T-helper 17 cell (primary cell): ENCODE measurements around the gene LMOD2. TPM values are rescaled to one million over a fixed set of nuclear protein-coding genes. Genes with fewer than 3 reads are reported as not detected.

Experiments used
- ATAC-seq: fragments of 150-1000 bp; cut with Tn5 transposase; 2 replicates; pipeline ENCODE4 v1.10.0; 2021; ENCODE audit warnings: mild to moderate bottlenecking, moderate library complexity
- DNase-seq, 3 donors: peaks; one replicate each; pipeline versions ENCODE4 v3.0.0 to v3.0.0-alpha.2; 2020 to 2021
- H3K9me3 ChIP-seq: one replicate; pipeline ENCODE4 v1.7.0; 2013; ENCODE audit warnings: low read length, mild to moderate bottlenecking; ENCODE audit not compliant: control insufficient read depth, poor library complexity, severe bottlenecking
- H3K27ac Mint-ChIP-seq: one replicate; pipeline ENCODE4 v1.8.0; 2022; ENCODE audit warnings: mild to moderate bottlenecking, moderate library complexity, mixed read lengths
- H3K27me3 Mint-ChIP-seq: one replicate; pipeline ENCODE4 v1.8.0; 2022; ENCODE audit warnings: mixed read lengths
- H3K36me3 Mint-ChIP-seq: one replicate; pipeline ENCODE4 v1.8.0; 2022; ENCODE audit warnings: low read depth, mixed read lengths
- H3K4me1 Mint-ChIP-seq: one replicate; pipeline ENCODE4 v1.8.0; 2022; ENCODE audit warnings: mild to moderate bottlenecking, mixed read lengths
- H3K4me3 Mint-ChIP-seq: one replicate; pipeline ENCODE4 v1.8.0; 2022; ENCODE audit warnings: mild to moderate bottlenecking, moderate library complexity, mixed read lengths
- total RNA-seq, 4 donors: library from RNA in 2 of 4; stranded (reverse) in 2 of 4; gene quantifications; one replicate each; pipeline ENCODE4 v1.2.3 and lab custom pipeline; 2022 to 2026

LMOD2 gene
- total RNA-seq, 2 donors from 2014 or later: not detected

GRCh38 chr7:123665157-123665556 is 9.5 kb downstream of the LMOD2 start:
- ATAC-seq (no peak), DNase-seq (no peak)
- no peaks in the 10 kb centered on the region for H3K9me3 ChIP-seq
- Mint-ChIP-seq H3K27ac (no peak overlapping the region), H3K36me3 (peaks cover 3% of the 10 kb centered on the region), H3K4me3 (no peak overlapping the region), H3K4me1 (no peaks in the 10 kb centered on the region), H3K27me3 (peaks cover 39% of the 10 kb centered on the region)

- Mint-ChIP-seq H3K36me3 (peaks cover 3% of the 10 kb centered on the region), H3K27me3 (peaks cover 31% of the 10 kb centered on the region), H3K4me1 (no peaks in the 10 kb centered on the region), H3K27ac (no peak overlapping the region), H3K4me3 (no peak overlapping the region)
- ATAC-seq (no peak), DNase-seq (no peak)
- H3K9me3 ChIP-seq: no peaks in the 10 kb centered on the region
Observed at GRCh38 chr7:123665896-123666295, 10.2 kb downstream of the LMOD2 start.

GRCh38 chr7:123666492-123666891 is 10.8 kb downstream of the LMOD2 start:
- H3K9me3 ChIP-seq: no peaks in the 10 kb centered on the region
- DNase-seq (no peak), ATAC-seq (no peak)
- Mint-ChIP-seq H3K27ac (no peak overlapping the region), H3K4me1 (no peaks in the 10 kb centered on the region), H3K27me3 (peaks cover 26% of the 10 kb centered on the region), H3K4me3 (no peak overlapping the region), H3K36me3 (no peaks in the 10 kb centered on the region)

GRCh38 chr7:123669485-123669884 is 13.8 kb downstream of the LMOD2 start:
- no peaks in the 10 kb centered on the region for H3K36me3 Mint-ChIP-seq
- no peak overlapping the region for H3K4me3 Mint-ChIP-seq
- H3K4me1 Mint-ChIP-seq: peaks cover 2% of the 10 kb centered on the region
- no peaks in the 10 kb centered on the region for H3K9me3 ChIP-seq
- no peak overlapping the region for H3K27ac Mint-ChIP-seq
- DNase-seq (no peak), ATAC-seq (no peak)
- H3K27me3 Mint-ChIP-seq: peaks cover 10% of the 10 kb centered on the region

- H3K27ac Mint-ChIP-seq: no peak overlapping the region
- H3K27me3 Mint-ChIP-seq: no peaks in the 10 kb centered on the region
- DNase-seq (no peak), ATAC-seq (no peak)
- H3K36me3 Mint-ChIP-seq: no peaks in the 10 kb centered on the region
- no peaks in the 10 kb centered on the region for H3K9me3 ChIP-seq
- no peak overlapping the region for H3K4me3 Mint-ChIP-seq
- peaks cover 2% of the 10 kb centered on the region for H3K4me1 Mint-ChIP-seq
Observed at GRCh38 chr7:123673137-123673732, 17.6 kb downstream of the LMOD2 start.

- no peak overlapping the region for H3K4me3 Mint-ChIP-seq
- ATAC-seq: no peak
- no peak for DNase-seq
- H3K27me3 Mint-ChIP-seq: no peaks in the 10 kb centered on the region
- H3K27ac Mint-ChIP-seq: no peak overlapping the region
- H3K9me3 ChIP-seq: no peaks in the 10 kb centered on the region
- H3K4me1 Mint-ChIP-seq: peaks cover 2% of the 10 kb centered on the region
- no peaks in the 10 kb centered on the region for H3K36me3 Mint-ChIP-seq
Observed at GRCh38 chr7:123673752-123674398, 18.2 kb downstream of the LMOD2 start.

- Mint-ChIP-seq H3K27me3 (no peaks in the 10 kb centered on the region), H3K27ac (no peak overlapping the region), H3K4me3 (no peak overlapping the region), H3K4me1 (peaks cover 2% of the 10 kb centered on the region), H3K36me3 (no peaks in the 10 kb centered on the region)
- ATAC-seq (no peak), DNase-seq (no peak)
- H3K9me3 ChIP-seq: no peaks in the 10 kb centered on the region
Observed at GRCh38 chr7:123674399-123675180, 18.9 kb downstream of the LMOD2 start.

GRCh38 chr7:123675181-123675473 is 19.5 kb downstream of the LMOD2 start:
- no peak overlapping the region for H3K27ac Mint-ChIP-seq
- H3K36me3 Mint-ChIP-seq: no peaks in the 10 kb centered on the region
- peaks cover 2% of the 10 kb centered on the region for H3K4me1 Mint-ChIP-seq
- no peak for DNase-seq
- no peak overlapping the region for H3K4me3 Mint-ChIP-seq
- H3K9me3 ChIP-seq: no peaks in the 10 kb centered on the region
- ATAC-seq: no peak
- H3K27me3 Mint-ChIP-seq: no peaks in the 10 kb centered on the region

GRCh38 chr7:123677061-123677715 is 21.5 kb downstream of the LMOD2 start:
- H3K9me3 ChIP-seq: no peaks in the 10 kb centered on the region
- no peaks in the 10 kb centered on the region for H3K36me3 Mint-ChIP-seq
- H3K4me3 Mint-ChIP-seq: no peak overlapping the region
- no peak for DNase-seq
- H3K4me1 Mint-ChIP-seq: peaks cover 2% of the 10 kb centered on the region
- H3K27me3 Mint-ChIP-seq: no peaks in the 10 kb centered on the region
- H3K27ac Mint-ChIP-seq: no peak overlapping the region
- ATAC-seq: no peak

GRCh38 chr7:123679614-123680013 is 23.9 kb downstream of the LMOD2 start:
- ATAC-seq: no peak
- Mint-ChIP-seq H3K27me3 (no peaks in the 10 kb centered on the region), H3K4me1 (no peaks in the 10 kb centered on the region), H3K4me3 (no peak overlapping the region), H3K36me3 (no peaks in the 10 kb centered on the region), H3K27ac (no peak overlapping the region)
- H3K9me3 ChIP-seq: no peaks in the 10 kb centered on the region
- no peak for DNase-seq

GRCh38 chr7:123680580-123680979 is 24.9 kb downstream of the LMOD2 start:
- DNase-seq: no peak
- Mint-ChIP-seq H3K4me1 (peaks cover 5% of the 10 kb centered on the region), H3K36me3 (peaks cover 6% of the 10 kb centered on the region), H3K27me3 (no peaks in the 10 kb centered on the region), H3K4me3 (no peak overlapping the region), H3K27ac (no peak overlapping the region)
- ATAC-seq: no peak
- no peaks in the 10 kb centered on the region for H3K9me3 ChIP-seq

GRCh38 chr7:123681561-123681960 is 25.9 kb downstream of the LMOD2 start:
- DNase-seq (no peak), ATAC-seq (no peak)
- Mint-ChIP-seq H3K4me1 (peaks cover 5% of the 10 kb centered on the region), H3K4me3 (no peak overlapping the region), H3K27me3 (no peaks in the 10 kb centered on the region), H3K36me3 (peaks cover 6% of the 10 kb centered on the region), H3K27ac (no peak overlapping the region)
- H3K9me3 ChIP-seq: no peaks in the 10 kb centered on the region

GRCh38 chr7:123682690-123683089 is 27.0 kb downstream of the LMOD2 start:
- Mint-ChIP-seq H3K4me1 (peaks cover 13% of the 10 kb centered on the region), H3K36me3 (peaks cover 12% of the 10 kb centered on the region), H3K27me3 (no peaks in the 10 kb centered on the region), H3K4me3 (no peak overlapping the region), H3K27ac (no peak overlapping the region)
- DNase-seq (no peak), ATAC-seq (no peak)
- no peaks in the 10 kb centered on the region for H3K9me3 ChIP-seq
